Bronchial epithelial cell (primary cell): ENCODE data around the gene DNAAF5. TPM values are rescaled to one million over a fixed set of nuclear protein-coding genes. Genes with fewer than 3 reads are reported as not detected.

ENCODE experiments used
- DNase-seq: peaks from one replicate; pipeline ENCODE4 v3.0.0-alpha.2; 2010; ENCODE audit warnings: low read depth
- FAIRE-seq: peaks from 2 replicates; lab custom pipeline; 2011; peaks lifted over from hg19 to GRCh38; lab: Jason Lieb, UNC
- H3K27me3 ChIP-seq: 2 replicates; pipeline ENCODE4 v1.5.1; 2011; ENCODE audit warnings: low read length; ENCODE audit not compliant: control insufficient read depth, insufficient read depth
- H3K36me3 ChIP-seq: 2 replicates; pipeline ENCODE4 v1.5.1; 2011; ENCODE audit warnings: low read length; ENCODE audit not compliant: control insufficient read depth, insufficient read depth
- H3K4me3 ChIP-seq: 2 replicates; pipeline ENCODE4 v1.5.1; 2011; ENCODE audit warnings: mild to moderate bottlenecking, low read depth, low read length, control low read depth
- total RNA-seq: library from RNA; depleted of rRNA; stranded (reverse); fragments of >200 nt; gene quantifications from 2 replicates; pipeline ENCODE4 v1.2.1, GENCODE V29; 2014
- TF ChIP-seq, protein P1 (sequence below): IDR thresholded peaks from 2 replicates; pipeline ENCODE4 v1.5.1; 2011; ENCODE audit warnings: mild to moderate bottlenecking, moderate library complexity, low read length, control low read depth, inconsistent platforms; ENCODE audit not compliant: insufficient read depth, severe bottlenecking

Gene DNAAF5
- total RNA-seq, 1 donor from 2014 or later = 9.7 TPM

GRCh38 chr7:767580-767940, 41.1 kb downstream of the DNAAF5 start:
- no peak overlapping the region for H3K4me3 ChIP-seq
- FAIRE-seq = no peak
- no peak for DNase-seq
- TF ChIP-seq, protein P1, sequence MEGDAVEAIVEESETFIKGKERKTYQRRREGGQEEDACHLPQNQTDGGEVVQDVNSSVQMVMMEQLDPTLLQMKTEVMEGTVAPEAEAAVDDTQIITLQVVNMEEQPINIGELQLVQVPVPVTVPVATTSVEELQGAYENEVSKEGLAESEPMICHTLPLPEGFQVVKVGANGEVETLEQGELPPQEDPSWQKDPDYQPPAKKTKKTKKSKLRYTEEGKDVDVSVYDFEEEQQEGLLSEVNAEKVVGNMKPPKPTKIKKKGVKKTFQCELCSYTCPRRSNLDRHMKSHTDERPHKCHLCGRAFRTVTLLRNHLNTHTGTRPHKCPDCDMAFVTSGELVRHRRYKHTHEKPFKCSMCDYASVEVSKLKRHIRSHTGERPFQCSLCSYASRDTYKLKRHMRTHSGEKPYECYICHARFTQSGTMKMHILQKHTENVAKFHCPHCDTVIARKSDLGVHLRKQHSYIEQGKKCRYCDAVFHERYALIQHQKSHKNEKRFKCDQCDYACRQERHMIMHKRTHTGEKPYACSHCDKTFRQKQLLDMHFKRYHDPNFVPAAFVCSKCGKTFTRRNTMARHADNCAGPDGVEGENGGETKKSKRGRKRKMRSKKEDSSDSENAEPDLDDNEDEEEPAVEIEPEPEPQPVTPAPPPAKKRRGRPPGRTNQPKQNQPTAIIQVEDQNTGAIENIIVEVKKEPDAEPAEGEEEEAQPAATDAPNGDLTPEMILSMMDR = no peak
- no peaks in the 10 kb centered on the region for H3K27me3 ChIP-seq
- peaks cover 24% of the 10 kb centered on the region for H3K36me3 ChIP-seq

- H3K27me3 ChIP-seq = no peaks in the 10 kb centered on the region
- DNase-seq (no peak), FAIRE-seq (no peak)
- no peak overlapping the region for H3K4me3 ChIP-seq
- TF ChIP-seq, protein P1 = no peak
- H3K36me3 ChIP-seq = peaks cover 27% of the 10 kb centered on the region
Observed at GRCh38 chr7:767941-768731, 41.6 kb downstream of the DNAAF5 start.

- no peak overlapping the region for H3K4me3 ChIP-seq
- FAIRE-seq (no peak), DNase-seq (no peak)
- H3K27me3 ChIP-seq = no peaks in the 10 kb centered on the region
- TF ChIP-seq, protein P1 = no peak
- peaks cover 24% of the 10 kb centered on the region for H3K36me3 ChIP-seq
Observed at GRCh38 chr7:768881-769504, 42.5 kb downstream of the DNAAF5 start.

DNA sequence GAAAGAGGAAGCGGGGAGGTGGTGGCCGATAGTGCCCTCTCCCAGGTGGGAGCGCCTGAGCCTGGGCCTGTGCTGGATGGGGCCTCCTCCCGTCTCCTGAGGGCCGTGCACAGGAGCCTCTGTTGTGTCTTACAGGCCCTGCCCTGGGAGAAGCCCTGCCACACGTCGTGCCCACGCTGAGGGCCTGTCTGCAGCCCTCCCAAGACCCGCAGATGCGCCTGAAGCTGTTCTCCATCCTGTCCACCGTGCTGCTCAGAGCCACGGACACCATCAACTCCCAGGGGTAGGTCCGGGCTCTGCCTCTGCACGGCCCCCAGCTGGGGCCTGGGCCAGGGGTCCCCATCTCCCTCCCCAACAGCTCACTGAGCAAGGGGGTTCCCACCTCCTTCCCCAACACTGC, 43.8 kb downstream of the DNAAF5 start:
- TF ChIP-seq, protein P1 = no peak
- Histone ChIP-seq H3K27me3 (no peaks in the 10 kb centered on the region), H3K4me3 (no peak overlapping the region), H3K36me3 (peaks cover 18% of the 10 kb centered on the region)
- FAIRE-seq (no peak), DNase-seq (no peak)

DNA sequence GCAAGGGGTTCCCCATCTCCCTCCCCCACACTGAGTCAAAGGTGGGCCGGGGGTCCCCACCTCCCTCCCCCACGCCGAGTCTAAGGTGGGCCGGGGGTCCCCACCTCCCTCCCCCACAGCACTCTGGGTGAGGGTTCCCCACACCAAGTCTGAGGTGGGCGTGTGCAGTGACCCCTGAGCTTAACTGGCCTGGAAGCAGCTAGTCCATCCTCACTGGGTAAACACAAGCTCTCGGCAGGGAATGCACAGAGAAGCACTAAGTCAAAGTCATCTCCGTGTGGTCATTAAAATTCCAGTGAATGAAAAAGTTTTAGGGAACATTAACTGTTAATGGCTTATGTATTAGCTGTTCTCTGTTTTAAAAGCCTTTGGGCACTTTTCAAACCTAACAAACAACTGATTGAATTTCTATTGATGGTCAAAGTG, 44.3 kb downstream of the DNAAF5 start:
- no peak for FAIRE-seq
- TF ChIP-seq, protein P1 = no peak

More for the DNA sequence above, 44.3 kb downstream of the DNAAF5 start:
- no peak overlapping the region for H3K4me3 ChIP-seq
- DNase-seq = no peak
- no peaks in the 10 kb centered on the region for H3K27me3 ChIP-seq
- H3K36me3 ChIP-seq = peaks cover 18% of the 10 kb centered on the region
